Activated CD4-positive, alpha-beta T cell treated with anti-CD3 and anti-CD28 coated beads, Interleukin-2, amount 50 U/mL, for 48 hours (primary cell): ENCODE data around the gene MYADML2.
"Not testable (repeated sequence)": the region's sequence is repeated elsewhere in the genome, so short reads cannot be mapped to it uniquely, and the experiment has no call there.

Experiments used
- DNase-seq, 2 experiments: peaks; one replicate each; pipeline ENCODE4 v3.0.0-alpha.2; 2020

Gene MYADML2

GRCh38 chr17:81958633-81959342, 11.8 kb upstream of the MYADML2 start:
- no peak for DNase-seq

GRCh38 chr17:81957691-81958432, 10.8 kb upstream of the MYADML2 start:
- DNase-seq: no peak

GRCh38 chr17:81956607-81957589, 9.9 kb upstream of the MYADML2 start:
- DNase-seq: no peak

- no peak for DNase-seq
Observed at GRCh38 chr17:81955756-81956544, 8.9 kb upstream of the MYADML2 start.

- no peak for DNase-seq
Observed at GRCh38 chr17:81955058-81955681, 8.1 kb upstream of the MYADML2 start.

GRCh38 chr17:81954131-81955057, 7.4 kb upstream of the MYADML2 start:
- no peak for DNase-seq

GRCh38 chr17:81953443-81953842, 6.4 kb upstream of the MYADML2 start:
- DNase-seq: not testable (repeated sequence)

- no peak for DNase-seq
Observed at GRCh38 chr17:81952792-81953228, 5.8 kb upstream of the MYADML2 start.

- no peak for DNase-seq
Observed at GRCh38 chr17:81951785-81952684, 5.0 kb upstream of the MYADML2 start.

GRCh38 chr17:81950501-81950900, 3.5 kb upstream of the MYADML2 start:
- DNase-seq: no peak

- no peak for DNase-seq
Observed at GRCh38 chr17:81948635-81949378, 1.8 kb upstream of the MYADML2 start.

GRCh38 chr17:81944858-81945257, 2.2 kb downstream of the MYADML2 start:
- no peak for DNase-seq

GRCh38 chr17:81942167-81942553, 4.9 kb downstream of the MYADML2 start:
- DNase-seq: no peak

GRCh38 chr17:81941484-81942166, 5.4 kb downstream of the MYADML2 start:
- DNase-seq: no peak

- no peak for DNase-seq
Observed at GRCh38 chr17:81940538-81941483, 6.2 kb downstream of the MYADML2 start.

GRCh38 chr17:81939881-81940385, 7.1 kb downstream of the MYADML2 start:
- DNase-seq: no peak

- DNase-seq: no peak
Observed at GRCh38 chr17:81939218-81939617, 7.8 kb downstream of the MYADML2 start.
